Hepatocyte (in vitro differentiated cells): ENCODE data around the gene TMED4. TPM values are rescaled to one million over a fixed set of nuclear protein-coding genes. Genes with fewer than 3 reads are reported as not detected.

Experiments
- DNase-seq: peaks from one replicate; pipeline ENCODE4 v3.0.0-alpha.2; 2016; ENCODE audit warnings: low spot score
- H2AFZ ChIP-seq: fragments of 200-600 bp; sonication (generic); 2 replicates; pipeline ENCODE4 v1.6.0; 2016; ENCODE audit warnings: antibody characterized with exemption, mild to moderate bottlenecking
- H3K27ac ChIP-seq: fragments of 200-600 bp; sonication (generic); 2 replicates; pipeline ENCODE4 v1.5.1; 2016; ENCODE audit warnings: mild to moderate bottlenecking
- H3K27me3 ChIP-seq: fragments of 200-600 bp; sonication (generic); 2 replicates; pipeline ENCODE4 v1.6.1; 2016
- H3K36me3 ChIP-seq: fragments of 200-600 bp; sonication (generic); replicated peaks from 2 replicates; pipeline ENCODE4 v1.5.1; 2016; ENCODE audit warnings: low read depth; ENCODE audit not compliant: insufficient read depth
- H3K4me1 ChIP-seq: fragments of 200-600 bp; sonication (generic); 2 replicates; pipeline ENCODE4 v1.5.1; 2016; ENCODE audit warnings: mild to moderate bottlenecking, moderate library complexity; ENCODE audit not compliant: insufficient read depth
- H3K4me2 ChIP-seq: fragments of 200-600 bp; sonication (generic); 2 replicates; pipeline ENCODE4 v1.6.0; 2016
- H3K4me3 ChIP-seq: fragments of 200-600 bp; sonication (generic); 2 replicates; pipeline ENCODE4 v1.5.1; 2016; ENCODE audit warnings: mild to moderate bottlenecking
- H3K79me2 ChIP-seq: fragments of 200-600 bp; sonication (generic); 2 replicates; pipeline ENCODE4 v1.6.0; 2017; ENCODE audit warnings: mild to moderate bottlenecking
- H3K9me2 ChIP-seq: fragments of 200-600 bp; sonication (generic); replicated peaks from 2 replicates; pipeline ENCODE4 v1.6.0; 2017; ENCODE audit warnings: mild to moderate bottlenecking; ENCODE audit not compliant: insufficient read depth
- H3K9me3 ChIP-seq: fragments of 200-600 bp; sonication (generic); 2 replicates; pipeline ENCODE4 v1.5.1; 2016; ENCODE audit warnings: low read depth, mild to moderate bottlenecking
- H4K20me1 ChIP-seq: fragments of 200-600 bp; sonication (generic); 2 replicates; pipeline ENCODE4 v1.6.0; 2016; ENCODE audit warnings: mild to moderate bottlenecking; ENCODE audit not compliant: insufficient read depth, poor library complexity, severe bottlenecking
- EZH2 ChIP-seq: fragments of 200-600 bp; sonication (generic); IDR thresholded peaks from 2 replicates; pipeline ENCODE4 v1.6.1; 2016; ENCODE audit warnings: antibody characterized with exemption, mild to moderate bottlenecking, borderline replicate concordance
- EZH2phosphoT487 ChIP-seq: fragments of 200-600 bp; sonication (generic); IDR thresholded peaks from one replicate; pipeline ENCODE4 v1.6.1; 2018; ENCODE audit warnings: antibody characterized with exemption, mild to moderate bottlenecking, low read depth, moderate library complexity; ENCODE audit not compliant: unreplicated experiment, severe bottlenecking
- WGBS: methylation state at CpG from one replicate; pipeline ENCODE4 v1.1.6; 2016; ENCODE audit warnings: low lambda C conversion rate; ENCODE audit errors: missing lambda C conversion rate; 5-methylcytosine and 5-hydroxymethylcytosine counted together
- polyA plus RNA-seq: library from polyadenylated mRNA; unstranded; fragments of >200 nt; fragmentation: Nextera tagmentation; extraction: Ambion mirVana; gene quantifications from 2 replicates; pipeline ENCODE4 v1.2.1, GENCODE V29; 2016
- total RNA-seq: library from RNA; depleted of rRNA; stranded (reverse); fragments of >200 nt; gene quantifications from 2 replicates; pipeline ENCODE4 v1.2.3, GENCODE V29; 2014
- TF ChIP-seq, protein P1 (sequence below): fragments of 200-600 bp; sonication (generic); IDR thresholded peaks from 2 replicates; pipeline ENCODE4 v1.5.1; 2016; ENCODE audit warnings: antibody characterized with exemption, mild to moderate bottlenecking; ENCODE audit not compliant: poor library complexity

TMED4 gene
- total and polyA plus RNA-seq, 2 experiments from 2014 or later: 94.3 to 245 TPM

DNA sequence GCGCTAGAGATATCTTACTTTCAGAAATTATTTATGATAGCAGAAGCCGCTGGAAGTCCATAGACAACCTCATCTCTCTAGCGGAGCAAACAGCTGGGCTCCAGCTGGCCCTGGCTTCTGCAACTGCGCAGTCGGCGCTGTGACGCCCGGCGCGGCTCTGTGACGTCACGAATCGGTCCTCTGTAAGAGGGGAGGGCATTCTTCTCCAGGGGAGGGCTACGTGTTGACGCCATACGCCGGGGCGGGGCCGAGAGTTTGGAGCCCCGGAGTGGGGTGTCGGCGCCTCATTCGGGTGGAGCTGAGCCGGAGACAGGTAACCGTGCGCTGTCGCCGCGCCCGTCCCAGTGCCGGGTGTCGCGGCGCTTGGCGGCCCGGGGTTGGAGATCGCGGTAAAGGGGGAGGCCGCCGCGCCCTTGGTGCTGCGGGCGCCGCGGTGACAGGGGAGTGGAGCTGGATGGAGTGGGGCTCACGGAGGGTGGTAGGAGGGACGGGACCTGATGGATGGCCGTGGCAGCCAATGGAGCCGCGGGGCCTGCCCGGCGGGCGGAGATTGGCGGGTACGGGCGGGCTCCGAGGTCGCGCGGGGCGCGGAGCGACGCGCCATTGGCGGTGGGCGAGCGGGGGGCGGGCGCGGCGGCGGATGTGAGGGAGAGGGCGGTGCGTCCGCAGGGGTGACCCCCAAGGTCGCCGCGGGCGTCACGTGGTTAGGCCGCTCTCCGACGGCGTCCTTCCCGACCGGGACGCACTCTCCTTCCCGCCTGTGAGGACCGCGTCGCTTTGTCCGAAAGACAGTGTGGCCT lies 24.5 kb upstream of the TMED4 start, which contains the start of gene OGDH:
Gene OGDH (plus strand): TSS at position 287 of the 800 bp plus-strand sequence. CDS start 17,717 bp downstream, outside the sequence.
- Histone ChIP-seq H3K4me3 (peak within 1 kb of the TSS; percentile 71), H3K79me2 (peaks cover 45% of the 10 kb centered on the region), H4K20me1 (peaks cover 5% of the 10 kb centered on the region), H2AFZ (peak within 1 kb of the TSS; percentile 78), H3K9me3 (no peaks in the 10 kb centered on the region), H3K9me2 (no peaks in the 10 kb centered on the region), H3K36me3 (no peaks in the 10 kb centered on the region), H3K4me1 (peaks cover 13% of the 10 kb centered on the region), H3K27ac (peak within 1 kb of the TSS; percentile 96), H3K4me2 (peak within 1 kb of the TSS; percentile 88), H3K27me3 (no peaks in the 10 kb centered on the region)
- no peak for TF ChIP-seq EZH2phosphoT487
- no peak for TF ChIP-seq EZH2
- TF ChIP-seq, protein P1, sequence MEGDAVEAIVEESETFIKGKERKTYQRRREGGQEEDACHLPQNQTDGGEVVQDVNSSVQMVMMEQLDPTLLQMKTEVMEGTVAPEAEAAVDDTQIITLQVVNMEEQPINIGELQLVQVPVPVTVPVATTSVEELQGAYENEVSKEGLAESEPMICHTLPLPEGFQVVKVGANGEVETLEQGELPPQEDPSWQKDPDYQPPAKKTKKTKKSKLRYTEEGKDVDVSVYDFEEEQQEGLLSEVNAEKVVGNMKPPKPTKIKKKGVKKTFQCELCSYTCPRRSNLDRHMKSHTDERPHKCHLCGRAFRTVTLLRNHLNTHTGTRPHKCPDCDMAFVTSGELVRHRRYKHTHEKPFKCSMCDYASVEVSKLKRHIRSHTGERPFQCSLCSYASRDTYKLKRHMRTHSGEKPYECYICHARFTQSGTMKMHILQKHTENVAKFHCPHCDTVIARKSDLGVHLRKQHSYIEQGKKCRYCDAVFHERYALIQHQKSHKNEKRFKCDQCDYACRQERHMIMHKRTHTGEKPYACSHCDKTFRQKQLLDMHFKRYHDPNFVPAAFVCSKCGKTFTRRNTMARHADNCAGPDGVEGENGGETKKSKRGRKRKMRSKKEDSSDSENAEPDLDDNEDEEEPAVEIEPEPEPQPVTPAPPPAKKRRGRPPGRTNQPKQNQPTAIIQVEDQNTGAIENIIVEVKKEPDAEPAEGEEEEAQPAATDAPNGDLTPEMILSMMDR: no peak
- DNase-seq: peak; percentile 100
- WGBS: under 1% methylated on average over 57 of the region's 93 CpGs

DNA sequence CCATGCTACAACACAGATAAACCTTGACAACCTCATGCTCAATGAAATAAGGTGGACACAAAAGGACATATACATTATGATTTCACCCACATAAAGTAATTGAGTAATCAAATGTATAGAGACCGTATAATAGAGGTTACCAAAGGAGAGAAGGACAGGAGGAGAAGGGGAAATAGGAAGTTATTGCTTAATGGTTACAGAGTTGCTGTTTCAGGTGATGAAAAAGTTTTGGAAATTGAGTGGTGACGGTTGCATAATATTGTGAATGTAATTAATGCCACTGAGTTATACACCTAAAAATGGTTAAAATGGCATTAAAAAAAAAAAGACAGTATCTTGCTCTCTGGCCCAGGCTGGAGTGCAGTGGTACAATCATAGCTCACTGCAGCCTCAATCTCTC lies 22.9 kb upstream of the TMED4 start:
- Histone ChIP-seq H3K27me3 (no peaks in the 10 kb centered on the region), H3K4me3 (no peak overlapping the region), H3K4me2 (no peak overlapping the region), H3K4me1 (peaks cover 13% of the 10 kb centered on the region), H2AFZ (no peak overlapping the region), H3K36me3 (no peaks in the 10 kb centered on the region), H3K9me2 (no peaks in the 10 kb centered on the region), H4K20me1 (peaks cover 5% of the 10 kb centered on the region), H3K79me2 (peaks cover 29% of the 10 kb centered on the region), H3K27ac (no peak overlapping the region), H3K9me3 (no peaks in the 10 kb centered on the region)
- DNase-seq: no peak
- TF ChIP-seq EZH2 (no peak), EZH2phosphoT487 (no peak)
- TF ChIP-seq, protein P1: no peak
- WGBS: 95% methylated on average over 2 of the region's 2 CpGs

DNA sequence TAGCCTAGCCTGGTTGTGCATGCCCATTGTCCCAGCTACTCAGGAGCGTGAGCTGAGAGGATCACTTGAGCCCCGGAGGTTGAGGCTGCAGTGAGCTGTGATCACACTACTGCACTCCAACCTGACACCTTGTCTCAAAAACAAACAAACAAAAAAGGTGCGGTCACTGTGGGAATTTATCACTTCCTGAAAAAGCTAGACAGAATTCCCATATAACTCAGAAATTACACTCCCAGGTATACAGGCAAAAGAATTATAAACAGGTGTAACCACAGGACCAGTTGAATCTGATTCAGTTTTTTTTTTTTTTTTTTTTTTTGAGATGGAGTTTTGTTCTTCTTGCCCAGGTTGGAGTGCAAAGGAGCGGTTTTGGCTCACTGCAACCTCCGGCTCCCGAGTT lies 21.2 kb upstream of the TMED4 start:
- H2AFZ ChIP-seq: no peak overlapping the region
- peaks cover 12% of the 10 kb centered on the region for H3K79me2 ChIP-seq
- 72% methylated on average over 6 of the region's 6 CpGs for WGBS
- no peaks in the 10 kb centered on the region for H3K36me3 ChIP-seq
- H3K4me3 ChIP-seq: no peak overlapping the region
- no peaks in the 10 kb centered on the region for H3K9me3 ChIP-seq
- DNase-seq: no peak
- peaks cover 13% of the 10 kb centered on the region for H3K4me1 ChIP-seq
- H3K27me3 ChIP-seq: no peaks in the 10 kb centered on the region
- H3K27ac ChIP-seq: no peak overlapping the region
- H3K4me2 ChIP-seq: no peak overlapping the region
- no peaks in the 10 kb centered on the region for H3K9me2 ChIP-seq
- TF ChIP-seq EZH2 (no peak), EZH2phosphoT487 (no peak)
- TF ChIP-seq, protein P1: no peak
- H4K20me1 ChIP-seq: no peaks in the 10 kb centered on the region
